ENCODE data around the gene RND2. TPM values are rescaled to one million over a fixed set of nuclear protein-coding genes. Genes with fewer than 3 reads are reported as not detected.

Gene RND2
- total and polyA plus RNA-seq, 2 donors (not counting 1 experiment from before 2014, with no cell fraction given), result 0.24 to 0.44 TPM

- Histone ChIP-seq H2AFZ (ENCODE audit: insufficient read depth, low read depth, low read length, poor library complexity, severe bottlenecking) (no peak overlapping the region), H3K27ac (ENCODE audit: low read length in 2 of 2) (no peak overlapping the region), H3K27me3 (replicated peaks in 1 of 4; ENCODE audit: control extremely low read depth in 1 of 4, control insufficient read depth in 3 of 4, insufficient read depth in 4 of 4, low read length in 3 of 4) (no peaks in the 10 kb centered on the region), H3K9ac (ENCODE audit: low read length) (no peak overlapping the region), H3K36me3 (replicated peaks in 1 of 2; ENCODE audit: control extremely low read depth in 1 of 2, control insufficient read depth in 1 of 2, extremely low read depth in 1 of 2, insufficient read depth in 2 of 2, low read length in 1 of 2) (no peaks in the 10 kb centered on the region), H4K20me1 (ENCODE audit: control insufficient read depth, insufficient read depth, low read length, poor library complexity, severe bottlenecking) (no peaks in the 10 kb centered on the region), H3K9me3 (ENCODE audit: control extremely low read depth in 1 of 3, control insufficient read depth in 2 of 3, insufficient read depth in 1 of 3, low read length in 2 of 3) (no peaks in the 10 kb centered on the region), H3K4me2 (replicated peaks; ENCODE audit: low read depth, low read length, poor library complexity, severe bottlenecking) (no peak overlapping the region), H3K4me3 (ENCODE audit: control extremely low read depth in 1 of 5, extremely low read depth in 1 of 5, insufficient read depth in 1 of 5, low read depth in 2 of 5, low read length in 4 of 5) (no peak overlapping the region), H3K4me1 (ENCODE audit: control insufficient read depth in 2 of 2, insufficient read depth in 2 of 2, low read length in 2 of 2) (no peaks in the 10 kb centered on the region), H3K79me2 (ENCODE audit: control insufficient read depth, insufficient read depth, low read length) (no peaks in the 10 kb centered on the region)
- intact Hi-C loops (cut with micrococcal nuclease), result no loop called here
- Mint-ChIP-seq H3K4me1 (no peaks in the 10 kb centered on the region), H3K9me3 (ENCODE audit: insufficient read depth) (no peaks in the 10 kb centered on the region), H3K27me3 (no peaks in the 10 kb centered on the region), H3K4me3 (no peak overlapping the region), H3K27ac (no peak overlapping the region)
- TF ChIP-seq EZH2 (IDR thresholded peaks at IDR 0.05; ENCODE audit: borderline replicate concordance, insufficient read depth, low read depth, low read length, poor library complexity, severe bottlenecking), result no peak
- TF ChIP-seq CTCF (IDR thresholded peaks at IDR 0.05), result no peak
- POLR2A ChIA-PET, result no interaction called here
- DNase-seq (no peak), ATAC-seq (ENCODE audit: low read depth) (no peak)
- no CpG with 5 or more reads among the region's 1 CpG for WGBS (ENCODE audit: insufficient coverage)
- CTCF ChIA-PET, result no interaction called here
Measured at GRCh38 chr17:43070257-43070656, 45.2 kb downstream of the RND2 start.

- no peaks in the 10 kb centered on the region for H3K36me3 ChIP-seq (replicated peaks in 1 of 2; ENCODE audit: control extremely low read depth in 1 of 2, control insufficient read depth in 1 of 2, extremely low read depth in 1 of 2, insufficient read depth in 2 of 2, low read length in 1 of 2)
- no peak overlapping the region for H3K9ac ChIP-seq (ENCODE audit: low read length)
- no peaks in the 10 kb centered on the region for H3K27me3 ChIP-seq (replicated peaks in 1 of 4; ENCODE audit: control extremely low read depth in 1 of 4, control insufficient read depth in 3 of 4, insufficient read depth in 4 of 4, low read length in 3 of 4)
- no peaks in the 10 kb centered on the region for H4K20me1 ChIP-seq (ENCODE audit: control insufficient read depth, insufficient read depth, low read length, poor library complexity, severe bottlenecking)
- DNase-seq (no peak), ATAC-seq (ENCODE audit: low read depth) (no peak)
- no peak overlapping the region for H3K4me3 ChIP-seq (ENCODE audit: control extremely low read depth in 1 of 5, extremely low read depth in 1 of 5, insufficient read depth in 1 of 5, low read depth in 2 of 5, low read length in 4 of 5)
- ChIA-PET CTCF (no interaction called here), POLR2A (no interaction called here)
- H3K27me3 Mint-ChIP-seq, result no peaks in the 10 kb centered on the region
- no peaks in the 10 kb centered on the region for H3K9me3 Mint-ChIP-seq (ENCODE audit: insufficient read depth)
- H3K9me3 ChIP-seq (ENCODE audit: control extremely low read depth in 1 of 3, control insufficient read depth in 2 of 3, insufficient read depth in 1 of 3, low read length in 2 of 3), result no peaks in the 10 kb centered on the region
- H2AFZ ChIP-seq (ENCODE audit: insufficient read depth, low read depth, low read length, poor library complexity, severe bottlenecking), result no peak overlapping the region
- H3K4me3 Mint-ChIP-seq, result no peak overlapping the region
- WGBS (ENCODE audit: insufficient coverage), result 100% methylated on average over 1 of the region's 1 CpG
- TF ChIP-seq CTCF (IDR thresholded peaks at IDR 0.05) (no peak), EZH2 (IDR thresholded peaks at IDR 0.05; ENCODE audit: borderline replicate concordance, insufficient read depth, low read depth, low read length, poor library complexity, severe bottlenecking) (no peak)
- H3K27ac Mint-ChIP-seq, result no peak overlapping the region
- no peaks in the 10 kb centered on the region for H3K4me1 Mint-ChIP-seq
- H3K27ac ChIP-seq (ENCODE audit: low read length in 2 of 2), result no peak overlapping the region
- no peaks in the 10 kb centered on the region for H3K4me1 ChIP-seq (ENCODE audit: control insufficient read depth in 2 of 2, insufficient read depth in 2 of 2, low read length in 2 of 2)
- intact Hi-C loops (cut with micrococcal nuclease), result no loop called here
- H3K4me2 ChIP-seq (replicated peaks; ENCODE audit: low read depth, low read length, poor library complexity, severe bottlenecking), result no peak overlapping the region
- H3K79me2 ChIP-seq (ENCODE audit: control insufficient read depth, insufficient read depth, low read length), result no peaks in the 10 kb centered on the region
Measured at GRCh38 chr17:43070872-43071271, 45.8 kb downstream of the RND2 start.

Measured in B cell (primary cell).